C4-2B (cell line): ENCODE data around the gene KIAA2012.

ENCODE experiments used
- CTCF ChIP-seq: fragments of 450-650 bp; conservative IDR thresholded peaks from 2 replicates; pipeline ENCODE4 v1.5.1; 2017; ENCODE audit warnings: mild to moderate bottlenecking
- ZFX ChIP-seq: fragments of 450-650 bp; IDR thresholded peaks from 2 replicates; pipeline ENCODE4 v1.6.1; 2017

DNA sequence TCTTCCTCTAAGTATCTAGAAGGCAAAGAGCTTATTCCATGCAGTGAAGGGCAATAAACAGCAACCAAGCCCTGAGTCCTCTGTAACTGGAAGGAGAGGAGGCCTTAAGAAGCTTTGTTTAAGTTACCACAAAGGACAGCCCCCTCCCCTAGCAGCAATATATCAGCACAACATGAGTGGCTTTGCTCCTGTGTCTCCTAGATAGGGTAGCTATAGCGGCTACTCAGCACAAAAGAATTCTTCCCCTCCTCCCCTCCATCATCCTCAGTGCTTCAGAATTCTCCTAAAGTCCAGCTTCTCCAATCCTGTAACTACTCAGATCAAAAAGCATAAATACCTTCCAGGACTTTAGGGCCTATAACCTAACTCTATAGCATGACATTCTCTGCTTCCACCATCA is 148.8 kb downstream of the KIAA2012 start:
- TF ChIP-seq CTCF, result no peak
- no peak for TF ChIP-seq ZFX
